Heart right ventricle (tissue), 16 donors: Measurements from ENCODE around the gene POM121L2. TPM values are rescaled to one million over a fixed set of nuclear protein-coding genes. Genes with fewer than 3 reads are reported as not detected.

Experiments
- ATAC-seq, 8 donors: fragments of 200-7000 bp; cut with Tn5 transposase; one replicate each; pipeline ENCODE4 v1.9.1; 2020; ENCODE audit warnings: mild to moderate bottlenecking in 8 of 8, moderate library complexity in 8 of 8, moderate number of reproducible peaks in 1 of 8
- DNase-seq, 2 donors: peaks; one replicate each; pipeline ENCODE4 v3.0.0-alpha.2; 2020
- H3K27ac ChIP-seq, 10 donors: fragments of 200-600 bp; sonication (generic) in 2 of 10; one replicate each; pipeline versions ENCODE4 v1.5.0 to v1.8.0; 2020 to 2022; ENCODE audit warnings: mild to moderate bottlenecking in 3 of 10
- H3K27me3 ChIP-seq, 7 donors: fragments of 200-600 bp; one replicate each; pipeline ENCODE4 v1.8.0; 2021 to 2022; ENCODE audit warnings: mild to moderate bottlenecking in 2 of 7
- H3K36me3 ChIP-seq, 9 donors: fragments of 200-600 bp; sonication (generic) in 1 of 9; one replicate each; pipeline versions ENCODE4 v1.5.0 to v1.8.0; 2020 to 2022; ENCODE audit warnings: mild to moderate bottlenecking in 2 of 9
- H3K4me1 ChIP-seq, 9 donors: fragments of 200-600 bp; sonication (generic) in 1 of 9; one replicate each; pipeline versions ENCODE4 v1.5.0 to v1.8.0; 2020 to 2022; ENCODE audit warnings: mild to moderate bottlenecking in 4 of 9
- H3K4me3 ChIP-seq, 10 donors: fragments of 200-600 bp; sonication (generic) in 2 of 10; one replicate each; pipeline versions ENCODE4 v1.5.0 to v1.8.0; 2020 to 2022; ENCODE audit warnings: mild to moderate bottlenecking in 7 of 10, moderate library complexity in 2 of 10
- H3K9me3 ChIP-seq, 11 donors: fragments of 200-600 bp in 10 of 11; sonication (generic) in 2 of 11; one replicate each; pipeline versions ENCODE4 v1.5.0 to v1.8.0; 2013 to 2022; ENCODE audit warnings: mild to moderate bottlenecking in 2 of 11, control low read depth in 1 of 11, moderate library complexity in 1 of 11
- WGBS, 2 donors: extraction: QIAGEN DNeasy Blood & Tissue Kit; methylation state at CpG; one replicate each; pipeline ENCODE4 v1.1.7; 2013; ENCODE audit warnings: inconsistent platforms in 1 of 2; 5-methylcytosine and 5-hydroxymethylcytosine counted together
- intact Hi-C, 10 donors: fragments of 100-400 bp; cut with DNase I; formaldehyde crosslinking; loops; one replicate each; pipeline versions ENCODE4 v1.11.1 to v1.14.2; 2022
- polyA plus RNA-seq, 2 donors: library from polyadenylated mRNA; stranded (reverse); fragments of 200-250 nt; gene quantifications; one replicate each; pipeline ENCODE4 v1.2.3, GENCODE V29; 2013
- total RNA-seq, 10 donors: library from RNA; stranded (reverse); fragmentation: NEBNext Ultra II Directional in 3 of 10; extraction: Animal tissue kit (Norgen Biotek cat#: 25700) in 3 of 10; gene quantifications; one replicate each; pipeline versions ENCODE4 v1.2.1 to v1.2.4, GENCODE V29; 2021 to 2023
- TF ChIP-seq, protein P1 (sequence below), 9 donors: fragments of 200-600 bp; sonication (generic) in 2 of 9; IDR thresholded peaks; one replicate each; pipeline versions ENCODE4 v1.5.0 to v1.8.0; 2021 to 2022; ENCODE audit warnings: antibody characterized with exemption in 9 of 9, mild to moderate bottlenecking in 5 of 9, moderate library complexity in 1 of 9
- donor health status: Arrhythmogenic right ventricular cardiomyopathy.
- donor health status: ischemic (EF 13 %, LVEDD 7.1; RV severe dilation, severe dysfunction).
- donor health status: healthy with polysubstance abuse.
- donor health status: DM: no; HTN: yes; CAD: no.
- donor health status: DM: no; HTN: no; CAD: no.
- donor health status: ischemic (EF 25% LVEDD 6.9; RV normal size, moderate dysfunction).
- donor health status: ischemic (EF 25% LVEDD 5.7; RV mildly dilated, moderate dysfunction).
- donor health status: healthy.
- donor health status: DM: yes; HTN: yes; CAD: no.
- donor health status: Ischemic cardiomyopathy.
- donor health status: ischemic (EF 35%, LVEDD 5.7; RV mildly dilated, moderate dysfunction).
- donor health status: nonischemic (EF 11% LVEDD 7.7; RV severe dilation, severe dysfunction).
- donor health status: DM: yes; HTN: yes; CAD: no.
- donor health status: PGD.
- donor health status: ischemic (EF 29% LVEDD 5.4; RV normal size, mild dysfunction).
- donor health status: nonischemic (EF 23%, LVEDD 6.1; RV moderate dilation, normal function).

The POM121L2 gene
- total and polyA plus RNA-seq, 12 donors: not detected

DNA sequence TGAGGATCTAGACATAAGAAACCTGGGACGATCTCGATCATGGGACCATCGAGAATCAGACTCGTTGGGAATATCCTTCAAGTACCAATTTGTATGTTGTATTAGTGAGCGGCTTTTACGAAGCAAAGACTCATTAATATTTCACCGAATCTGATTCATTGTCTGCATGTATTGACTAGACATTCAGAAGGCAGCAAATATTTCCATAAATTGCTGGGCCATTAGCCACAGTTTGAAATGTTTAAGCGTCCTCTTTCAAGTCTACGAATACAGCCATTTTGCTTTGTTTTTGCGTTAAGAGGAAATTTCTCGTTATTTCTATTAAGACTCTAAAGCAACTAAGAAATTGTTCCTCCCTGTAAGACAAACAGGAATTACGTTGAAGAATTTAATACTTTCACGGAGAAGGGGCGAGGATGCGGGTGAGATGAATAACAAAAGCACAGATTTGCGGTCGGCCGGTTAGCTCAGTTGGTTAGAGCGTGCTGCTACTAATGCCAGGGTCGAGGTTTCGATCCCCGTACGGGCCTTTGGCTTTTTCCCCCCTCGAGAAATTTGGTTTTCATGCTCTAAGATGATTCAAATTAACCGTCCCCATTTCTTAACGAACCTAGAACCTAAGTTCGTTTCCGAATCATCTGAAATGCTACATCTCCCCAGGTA, 18.5 kb downstream of the POM121L2 start:
- DNase-seq (no peak), ATAC-seq (no peak)
- Histone ChIP-seq H3K27me3 (peaks cover 37 to 100% (median 100%) of the 10 kb centered on the region in 7 donors), H3K4me3 (no peak overlapping the region), H3K9me3 (peaks cover 0 to 25% (median 0%) of the 10 kb centered on the region in 11 donors), H3K4me1 (peaks cover 0 to 4% (median 0%) of the 10 kb centered on the region in 9 donors), H3K27ac (no peak overlapping the region), H3K36me3 (no peaks in the 10 kb centered on the region)
- intact Hi-C loops: no loop called here
- TF ChIP-seq, protein P1, sequence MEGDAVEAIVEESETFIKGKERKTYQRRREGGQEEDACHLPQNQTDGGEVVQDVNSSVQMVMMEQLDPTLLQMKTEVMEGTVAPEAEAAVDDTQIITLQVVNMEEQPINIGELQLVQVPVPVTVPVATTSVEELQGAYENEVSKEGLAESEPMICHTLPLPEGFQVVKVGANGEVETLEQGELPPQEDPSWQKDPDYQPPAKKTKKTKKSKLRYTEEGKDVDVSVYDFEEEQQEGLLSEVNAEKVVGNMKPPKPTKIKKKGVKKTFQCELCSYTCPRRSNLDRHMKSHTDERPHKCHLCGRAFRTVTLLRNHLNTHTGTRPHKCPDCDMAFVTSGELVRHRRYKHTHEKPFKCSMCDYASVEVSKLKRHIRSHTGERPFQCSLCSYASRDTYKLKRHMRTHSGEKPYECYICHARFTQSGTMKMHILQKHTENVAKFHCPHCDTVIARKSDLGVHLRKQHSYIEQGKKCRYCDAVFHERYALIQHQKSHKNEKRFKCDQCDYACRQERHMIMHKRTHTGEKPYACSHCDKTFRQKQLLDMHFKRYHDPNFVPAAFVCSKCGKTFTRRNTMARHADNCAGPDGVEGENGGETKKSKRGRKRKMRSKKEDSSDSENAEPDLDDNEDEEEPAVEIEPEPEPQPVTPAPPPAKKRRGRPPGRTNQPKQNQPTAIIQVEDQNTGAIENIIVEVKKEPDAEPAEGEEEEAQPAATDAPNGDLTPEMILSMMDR (IDR thresholded peaks at IDR 0.05): no peak
- WGBS, 2 donors: 14 to 15% methylated on average over 28 of the region's 28 CpGs

DNA sequence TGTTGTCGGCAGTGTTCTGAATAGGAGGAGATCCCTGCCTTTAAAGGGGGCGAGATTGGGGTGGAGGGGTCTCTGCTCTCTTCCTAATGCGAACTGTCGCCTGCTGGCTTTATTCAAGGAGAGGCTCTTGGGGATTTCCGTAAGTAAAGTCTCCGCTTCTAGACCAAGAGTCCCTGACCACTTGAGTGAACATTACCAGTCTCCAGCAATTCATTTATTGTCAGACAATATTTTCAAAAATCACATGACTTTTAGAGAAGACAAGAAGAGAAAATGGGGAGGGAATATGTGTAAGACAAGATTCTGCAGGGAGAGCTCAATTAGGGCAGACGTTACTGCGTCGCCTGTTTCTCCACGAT, 21.2 kb downstream of the POM121L2 start:
- Histone ChIP-seq H3K4me3 (no peak overlapping the region), H3K9me3 (peaks cover 0 to 31% (median 0%) of the 10 kb centered on the region in 11 donors), H3K36me3 (no peaks in the 10 kb centered on the region), H3K27me3 (peaks cover 54 to 100% (median 100%) of the 10 kb centered on the region in 7 donors), H3K27ac (no peak overlapping the region), H3K4me1 (peaks cover 0 to 4% (median 0%) of the 10 kb centered on the region in 9 donors)
- TF ChIP-seq, protein P1 (IDR thresholded peaks at IDR 0.05): no peak
- ATAC-seq (no peak), DNase-seq (no peak)
- WGBS, 2 donors: 6 to 10% methylated on average over 10 of the region's 10 CpGs
- intact Hi-C loops: no loop called here

DNA sequence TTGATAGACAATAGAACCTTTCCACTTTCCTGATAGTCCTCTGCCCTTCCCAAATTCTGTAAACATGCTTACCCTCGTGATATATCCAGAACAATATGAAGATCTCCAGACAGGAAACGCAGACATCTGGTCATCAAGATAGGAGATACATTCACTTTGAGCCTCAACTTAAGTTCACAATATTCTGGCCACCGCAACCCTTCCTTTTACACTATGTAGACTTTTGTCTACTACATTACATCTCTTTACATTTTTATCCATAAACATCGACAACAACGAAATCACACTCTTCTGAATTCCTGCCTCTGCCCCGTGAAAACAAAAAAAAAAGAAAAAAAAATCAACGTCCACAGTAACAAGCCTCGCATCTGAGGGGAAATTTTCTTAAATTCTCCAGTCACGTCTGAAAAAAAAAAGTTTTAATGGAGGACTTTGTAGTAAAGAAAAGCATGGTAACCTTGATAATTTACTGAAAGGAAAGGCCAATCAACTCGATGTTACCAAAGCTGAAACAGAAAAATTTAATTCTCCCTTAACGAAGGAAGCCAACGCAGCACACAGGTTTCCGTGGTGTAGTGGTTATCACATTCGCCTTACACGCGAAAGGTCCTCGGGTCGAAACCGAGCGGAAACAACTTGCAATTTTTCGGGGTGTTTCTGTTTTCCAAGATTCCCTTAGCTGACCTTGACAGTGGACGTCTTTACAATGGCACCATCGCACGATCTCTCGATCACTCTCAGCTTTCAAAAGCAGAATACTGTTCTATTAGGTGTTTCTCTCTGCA, 21.8 kb downstream of the POM121L2 start:
- intact Hi-C loops: no loop called here
- Histone ChIP-seq H3K27ac (no peak overlapping the region), H3K9me3 (peaks cover 0 to 31% (median 0%) of the 10 kb centered on the region in 11 donors), H3K36me3 (no peaks in the 10 kb centered on the region), H3K4me1 (peaks cover 0 to under 1% (median 0%) of the 10 kb centered on the region in 9 donors), H3K27me3 (peaks cover 53 to 100% (median 100%) of the 10 kb centered on the region in 7 donors), H3K4me3 (no peak overlapping the region)
- no peak for ATAC-seq
- TF ChIP-seq, protein P1 (IDR thresholded peaks at IDR 0.05): no peak
- DNase-seq: no peak
- 3 to 5% methylated on average over 25 of the region's 25 CpGs for WGBS, 2 donors

DNA sequence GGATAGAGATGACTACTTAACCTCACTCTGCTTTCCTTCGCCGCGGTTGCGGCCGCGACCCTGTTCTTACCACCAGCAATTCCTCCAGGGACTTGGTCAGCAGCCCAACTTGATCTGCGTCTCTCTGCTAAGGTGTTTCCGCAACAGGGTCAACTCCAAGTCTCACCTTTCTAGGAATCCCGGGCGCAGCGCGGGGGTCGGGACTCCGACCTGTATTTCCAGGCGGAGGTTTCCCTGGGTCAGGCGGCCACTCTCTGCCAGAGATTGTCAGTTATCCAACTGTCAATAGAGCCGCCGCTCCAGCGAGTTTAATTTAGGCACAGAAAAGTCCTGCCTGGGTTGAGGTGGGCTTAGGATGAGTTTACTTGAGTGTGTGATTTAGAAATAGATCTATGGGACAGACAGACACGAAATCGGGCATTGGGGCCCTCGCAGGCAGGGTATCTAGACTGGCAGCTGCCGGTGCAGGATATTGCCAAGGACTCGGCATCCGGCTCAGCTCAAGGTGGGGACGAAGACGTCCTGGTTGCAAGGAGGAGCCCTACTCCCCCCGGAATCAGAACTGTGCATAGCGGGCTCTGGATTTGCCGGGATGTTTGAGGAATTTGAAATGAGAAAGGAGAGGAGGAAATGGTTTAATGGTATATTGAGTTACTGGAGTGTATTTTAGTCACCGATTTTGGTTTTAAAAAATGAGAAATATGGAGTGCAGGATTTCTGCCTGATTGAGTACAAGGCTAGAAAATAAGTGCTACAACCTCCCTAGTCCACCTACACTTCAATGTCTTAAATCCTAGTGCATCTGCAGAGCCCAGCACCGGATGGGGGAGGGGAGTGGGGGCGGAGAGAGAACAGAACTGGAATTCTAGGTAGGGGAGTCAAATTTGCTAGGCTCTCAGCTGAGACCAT, 23.7 kb downstream of the POM121L2 start:
- Histone ChIP-seq H3K36me3 (no peaks in the 10 kb centered on the region), H3K27ac (no peak overlapping the region), H3K4me1 (no peaks in the 10 kb centered on the region), H3K4me3 (no peak overlapping the region), H3K27me3 (peaks cover 46 to 100% (median 100%) of the 10 kb centered on the region in 7 donors), H3K9me3 (peaks cover 0 to 30% (median 0%) of the 10 kb centered on the region in 11 donors)
- WGBS, 2 donors: 2 to 4% methylated on average over 33 of the region's 33 CpGs
- no peak for ATAC-seq
- DNase-seq: no peak
- TF ChIP-seq, protein P1 (IDR thresholded peaks at IDR 0.05): no peak
- intact Hi-C loops: no loop called here
